Peyer's patch (tissue), 4 donors: ENCODE data around the gene LRBA. TPM values are rescaled to one million over a fixed set of nuclear protein-coding genes. Genes with fewer than 3 reads are reported as not detected.

ENCODE experiments used
- DNase-seq, 3 donors: peaks; one replicate each; pipeline ENCODE4 v3.0.0-alpha.2; 2017 to 2019
- H3K27ac ChIP-seq, 4 donors: fragments of 200-600 bp; sonication (generic); one replicate each; pipeline ENCODE4 v1.5.1; 2016 to 2019
- H3K27me3 ChIP-seq, 2 donors: fragments of 200-600 bp; sonication (generic); one replicate each; pipeline ENCODE4 v1.5.1; 2019
- H3K36me3 ChIP-seq, 3 donors: fragments of 200-600 bp; sonication (generic); one replicate each; pipeline ENCODE4 v1.5.1; 2016 to 2019
- H3K4me1 ChIP-seq, 4 donors: fragments of 200-600 bp; sonication (generic); one replicate each; pipeline ENCODE4 v1.5.1; 2016 to 2019
- H3K4me3 ChIP-seq, 4 donors: fragments of 200-600 bp; sonication (generic); 1 replicate in 3 of 4; 2 replicates in 1 of 4; pipeline ENCODE4 v1.5.1; 2016 to 2019; ENCODE audit warnings: mild to moderate bottlenecking in 1 of 4
- H3K9me3 ChIP-seq, 4 donors: fragments of 200-600 bp; sonication (generic); one replicate each; pipeline ENCODE4 v1.5.1; 2016 to 2019; ENCODE audit warnings: mild to moderate bottlenecking in 1 of 4
- POLR2A ChIP-seq, 2 donors: fragments of 450-650 bp; IDR thresholded peaks; one replicate each; pipeline ENCODE4 v1.5.1; 2017; ENCODE audit warnings: antibody characterized with exemption in 2 of 2, mild to moderate bottlenecking in 2 of 2, moderate library complexity in 2 of 2
- total RNA-seq, 4 donors: library from RNA; depleted of rRNA; stranded (reverse); fragments of >200 nt; gene quantifications; one replicate each; pipeline ENCODE4 v1.1.0, GENCODE V29; 2016
- TF ChIP-seq, protein P1 (sequence below), 6 experiments: fragments of 450-650 bp in 4 of 6; fragments of 200-600 bp in 2 of 6; sonication (generic) in 1 of 6; IDR thresholded peaks; one replicate each; pipeline ENCODE4 v1.5.1; 2017 to 2019; ENCODE audit warnings: antibody characterized with exemption in 6 of 6, mild to moderate bottlenecking in 3 of 6, moderate library complexity in 1 of 6

Gene LRBA
- total RNA-seq, 4 donors from 2014 or later = 71.5 to 120 (median 91.7) TPM

DNA sequence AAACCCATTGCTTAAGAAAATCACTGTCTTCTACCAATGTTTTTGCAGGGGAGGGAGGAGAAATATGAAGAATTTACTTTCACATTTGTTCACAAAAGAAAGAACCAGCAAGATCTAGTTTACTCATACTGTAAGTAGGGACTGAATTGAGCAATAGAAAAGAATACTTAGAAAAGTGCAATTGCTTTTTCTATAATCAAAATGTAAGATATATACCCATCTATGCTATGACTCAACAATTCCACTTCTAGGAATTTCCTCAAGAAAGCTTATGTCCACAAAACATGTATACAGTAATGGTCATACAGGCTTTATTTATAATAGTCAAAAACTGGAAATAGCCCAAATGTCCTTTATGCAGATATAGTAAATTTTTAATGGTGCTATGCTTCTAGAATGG lies 196.4 kb downstream of the LRBA start:
- DNase-seq = no peak
- TF ChIP-seq POLR2A (IDR thresholded peaks at IDR 0.05) = no peak
- TF ChIP-seq, protein P1, sequence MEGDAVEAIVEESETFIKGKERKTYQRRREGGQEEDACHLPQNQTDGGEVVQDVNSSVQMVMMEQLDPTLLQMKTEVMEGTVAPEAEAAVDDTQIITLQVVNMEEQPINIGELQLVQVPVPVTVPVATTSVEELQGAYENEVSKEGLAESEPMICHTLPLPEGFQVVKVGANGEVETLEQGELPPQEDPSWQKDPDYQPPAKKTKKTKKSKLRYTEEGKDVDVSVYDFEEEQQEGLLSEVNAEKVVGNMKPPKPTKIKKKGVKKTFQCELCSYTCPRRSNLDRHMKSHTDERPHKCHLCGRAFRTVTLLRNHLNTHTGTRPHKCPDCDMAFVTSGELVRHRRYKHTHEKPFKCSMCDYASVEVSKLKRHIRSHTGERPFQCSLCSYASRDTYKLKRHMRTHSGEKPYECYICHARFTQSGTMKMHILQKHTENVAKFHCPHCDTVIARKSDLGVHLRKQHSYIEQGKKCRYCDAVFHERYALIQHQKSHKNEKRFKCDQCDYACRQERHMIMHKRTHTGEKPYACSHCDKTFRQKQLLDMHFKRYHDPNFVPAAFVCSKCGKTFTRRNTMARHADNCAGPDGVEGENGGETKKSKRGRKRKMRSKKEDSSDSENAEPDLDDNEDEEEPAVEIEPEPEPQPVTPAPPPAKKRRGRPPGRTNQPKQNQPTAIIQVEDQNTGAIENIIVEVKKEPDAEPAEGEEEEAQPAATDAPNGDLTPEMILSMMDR (IDR thresholded peaks at IDR 0.05) = no peak
- no peaks in the 10 kb centered on the region for H3K9me3 ChIP-seq
- peaks cover 0 to 4% (median 0%) of the 10 kb centered on the region in 3 donors for H3K36me3 ChIP-seq
- H3K4me1 ChIP-seq = no peaks in the 10 kb centered on the region
- H3K27me3 ChIP-seq = no peaks in the 10 kb centered on the region
- no peak overlapping the region for H3K4me3 ChIP-seq
- no peak overlapping the region for H3K27ac ChIP-seq

- TF ChIP-seq, protein P1 (IDR thresholded peaks at IDR 0.05) = no peak
- TF ChIP-seq POLR2A (IDR thresholded peaks at IDR 0.05) = no peak
- H3K9me3 ChIP-seq = no peaks in the 10 kb centered on the region
- DNase-seq = no peak
- no peaks in the 10 kb centered on the region for H3K4me1 ChIP-seq
- H3K36me3 ChIP-seq = peaks cover 0 to 4% (median 0%) of the 10 kb centered on the region in 3 donors
- H3K27ac ChIP-seq = no peak overlapping the region
- H3K27me3 ChIP-seq = no peaks in the 10 kb centered on the region
- no peak overlapping the region for H3K4me3 ChIP-seq
Measured at GRCh38 chr4:150817804-150818528, 197.1 kb downstream of the LRBA start.

DNA sequence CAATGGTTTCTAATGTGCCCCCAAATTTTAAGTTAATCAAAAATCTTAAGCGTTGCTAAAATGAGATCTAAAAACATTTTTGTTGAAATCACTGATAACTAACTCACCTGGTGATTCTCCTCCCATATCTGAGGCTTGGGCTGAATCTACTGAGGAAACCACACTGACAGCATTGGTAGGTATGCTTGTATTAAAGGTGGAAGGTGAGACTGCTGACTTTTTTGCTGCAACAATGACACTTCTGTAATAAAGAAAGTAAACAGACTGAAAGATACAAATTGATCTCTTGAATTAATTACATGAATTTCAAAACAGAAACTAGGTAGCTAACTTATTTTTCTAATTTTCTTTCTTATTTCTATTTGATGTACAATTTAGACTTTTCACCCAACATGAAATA lies 198.1 kb downstream of the LRBA start:
- no peaks in the 10 kb centered on the region for H3K9me3 ChIP-seq
- H3K4me1 ChIP-seq = no peaks in the 10 kb centered on the region
- DNase-seq = no peak
- no peaks in the 10 kb centered on the region for H3K27me3 ChIP-seq
- H3K36me3 ChIP-seq = peaks cover 0 to 4% (median 0%) of the 10 kb centered on the region in 3 donors
- H3K27ac ChIP-seq = no peak overlapping the region
- H3K4me3 ChIP-seq = no peak overlapping the region
- TF ChIP-seq POLR2A (IDR thresholded peaks at IDR 0.05) = no peak
- TF ChIP-seq, protein P1 (IDR thresholded peaks at IDR 0.05) = no peak

DNA sequence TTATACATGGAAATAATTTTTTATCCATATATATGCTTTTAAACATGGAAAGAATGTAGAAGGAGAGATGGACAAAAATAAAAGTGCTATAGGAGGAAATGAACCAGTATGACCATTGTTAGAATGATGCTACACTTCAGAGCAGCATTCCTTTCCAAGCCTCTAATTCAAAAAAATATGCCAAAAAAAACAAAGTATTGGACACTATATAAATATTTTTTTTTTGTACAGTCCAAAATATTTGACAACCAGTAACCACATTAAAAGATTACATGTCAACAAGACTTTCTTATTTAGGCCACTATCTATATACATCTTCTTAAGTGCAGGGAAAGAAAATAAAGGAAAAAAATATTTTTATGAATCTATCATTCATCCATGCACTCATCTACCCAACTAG lies 198.6 kb downstream of the LRBA start:
- Histone ChIP-seq H3K9me3 (no peaks in the 10 kb centered on the region), H3K4me1 (no peaks in the 10 kb centered on the region), H3K27me3 (no peaks in the 10 kb centered on the region), H3K4me3 (no peak overlapping the region), H3K36me3 (peaks cover 0 to 4% (median 0%) of the 10 kb centered on the region in 3 donors), H3K27ac (no peak overlapping the region)
- no peak for TF ChIP-seq POLR2A (IDR thresholded peaks at IDR 0.05)
- TF ChIP-seq, protein P1 (IDR thresholded peaks at IDR 0.05) = no peak
- DNase-seq = no peak

DNA sequence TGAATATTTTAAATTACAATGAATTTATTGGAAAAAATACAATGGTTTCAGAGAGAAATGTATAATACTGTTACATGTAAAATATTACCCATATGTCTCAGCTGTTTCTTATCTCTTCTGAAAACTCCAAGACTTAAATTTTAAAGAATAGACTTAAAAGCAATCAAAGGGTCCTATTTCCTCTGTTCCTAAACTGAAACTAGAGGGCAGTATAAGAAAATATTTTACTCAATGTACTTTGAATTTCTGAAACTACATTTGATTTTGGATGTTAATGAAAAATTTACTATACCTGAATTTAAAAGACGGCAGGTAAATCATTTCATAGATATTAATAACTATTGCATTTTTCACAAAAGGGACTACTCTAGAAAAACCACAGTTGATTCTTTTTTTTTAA lies 200.2 kb downstream of the LRBA start:
- H3K36me3 ChIP-seq = peaks cover 0 to 4% (median 0%) of the 10 kb centered on the region in 3 donors
- H3K27ac ChIP-seq = no peak overlapping the region
- no peaks in the 10 kb centered on the region for H3K9me3 ChIP-seq
- no peak overlapping the region for H3K4me3 ChIP-seq
- TF ChIP-seq, protein P1 (IDR thresholded peaks at IDR 0.05) = no peak
- no peak for TF ChIP-seq POLR2A (IDR thresholded peaks at IDR 0.05)
- H3K27me3 ChIP-seq = no peaks in the 10 kb centered on the region
- DNase-seq = no peak
- no peaks in the 10 kb centered on the region for H3K4me1 ChIP-seq
